PC-9 (cell line): Measurements from ENCODE around the gene MAML3.

Experiments used
- CTCF ChIP-seq: fragments of 200-600 bp; sonication (generic); conservative IDR thresholded peaks from 2 replicates; pipeline ENCODE4 v1.6.1; 2017; ENCODE audit warnings: mixed run types, antibody characterized with exemption, mild to moderate bottlenecking, moderate library complexity
- EZH2 ChIP-seq: fragments of 200-600 bp; sonication (generic); IDR thresholded peaks from 2 replicates; pipeline ENCODE4 v1.8.0; 2017; ENCODE audit warnings: antibody characterized with exemption, low read depth

DNA sequence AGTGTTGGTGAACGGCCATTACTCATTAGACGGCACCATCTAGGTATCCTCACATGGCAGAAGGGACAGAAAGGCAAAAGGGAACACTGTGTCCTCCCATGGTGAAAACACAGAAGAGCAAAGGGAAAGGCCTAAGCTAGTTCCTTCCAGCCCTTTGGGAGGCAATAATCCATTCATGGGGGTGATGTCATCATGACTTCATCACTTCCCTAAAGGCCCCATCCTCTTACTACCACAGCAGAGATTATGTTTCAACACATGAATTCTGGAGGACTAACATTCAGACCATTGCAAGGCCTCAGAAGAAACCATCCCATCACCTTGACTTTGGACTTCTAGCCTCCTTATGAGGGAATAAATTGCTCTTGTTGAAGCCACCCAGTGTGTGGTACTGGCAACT lies 250.1 kb downstream of the MAML3 start:
- TF ChIP-seq CTCF (no peak), EZH2 (no peak)
